Dermis lymphatic vessel endothelial cell (primary cell): ENCODE measurements around the gene SEPTIN5. TPM values are rescaled to one million over a fixed set of nuclear protein-coding genes. Genes with fewer than 3 reads are reported as not detected.

Experiments
- total RNA-seq: library from RNA; depleted of rRNA; stranded (reverse); fragments of >200 nt; gene quantifications from 2 replicates; pipeline ENCODE4 v1.2.1, GENCODE V29; 2014

The SEPTIN5 gene
- total RNA-seq = 28.1 and 36.5 TPM in 2 replicates

DNA sequence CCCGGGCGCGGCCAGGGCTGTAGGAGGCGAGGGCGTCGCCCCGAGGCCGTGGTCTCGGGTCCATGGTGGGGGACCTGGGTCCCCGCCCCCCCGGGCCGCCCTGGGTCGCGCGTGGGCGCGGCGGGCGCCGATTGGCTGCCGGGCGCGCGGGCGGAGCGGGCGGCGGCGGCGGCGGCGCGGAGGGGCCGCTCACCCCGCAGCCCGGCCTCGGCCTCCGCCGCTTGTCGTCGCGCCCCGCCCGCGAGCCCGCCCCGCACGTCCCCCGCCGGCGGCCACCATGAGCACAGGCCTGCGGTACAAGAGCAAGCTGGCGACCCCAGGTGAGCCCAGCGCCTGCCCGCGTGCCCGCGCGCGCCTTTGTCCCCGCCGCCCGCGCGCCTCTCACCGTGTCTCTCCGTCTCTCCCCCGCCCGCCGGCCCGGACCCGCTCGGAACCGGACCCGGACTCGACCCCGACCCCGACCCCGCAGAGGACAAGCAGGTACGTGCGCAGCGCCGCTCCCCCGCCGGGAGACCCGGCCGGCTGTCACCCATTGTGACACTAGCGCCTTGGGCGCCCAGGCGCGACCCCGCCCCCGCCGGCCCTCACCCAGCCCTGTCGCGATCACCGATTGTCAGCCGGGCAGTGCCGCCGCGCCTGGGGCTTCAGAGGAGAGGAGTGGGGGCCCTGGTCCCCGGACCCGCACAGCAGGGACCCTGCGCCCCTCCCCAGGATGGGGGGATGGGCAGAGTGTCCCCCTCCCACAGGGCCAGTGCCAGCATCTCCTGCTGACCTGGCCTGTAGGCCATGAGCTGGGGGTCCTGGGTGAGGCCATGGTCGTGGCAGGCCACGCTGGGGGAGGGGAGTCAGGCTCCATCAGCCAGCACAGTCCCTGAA is at the start of gene SEPTIN5:
Gene SEPTIN5 (plus strand): TSS at position 192 of the 876 bp plus-strand sequence. CDS start 86 bp downstream, at position 278.

GRCh38 chr22:19723232-19723982 is 9.1 kb downstream of the SEPTIN5 start, which contains the start of gene GP1BB:
Gene GP1BB (plus strand): TSS chr22:19723539. CDS start chr22:19723570, 31 bp downstream.

GRCh38 chr22:19760058-19760950 is 46.0 kb downstream of the SEPTIN5 start, which contains the start of gene TBX1:
Gene TBX1 (plus strand): TSS chr22:19760778. CDS start chr22:19760844, 66 bp downstream.

Other genes starting within 250 kb of the SEPTIN5 start
- 93.4 and 97.3 TPM in 2 replicates for gene UFD1, start 235.3 kb upstream of the SEPTIN5 start, total RNA-seq
- 3.1 and 4.0 TPM in 2 replicates for gene CDC45, start 234.6 kb upstream of the SEPTIN5 start, total RNA-seq
- gene CLDN5, start 190.1 kb upstream of the SEPTIN5 start, total RNA-seq = 465 and 759 TPM in 2 replicates
- gene GP1BB, start 9.0 kb downstream of the SEPTIN5 start, total RNA-seq = 1.5 and 3.3 TPM in 2 replicates
- gene TBX1, start 46.3 kb downstream of the SEPTIN5 start, total RNA-seq = 38.6 and 40.5 TPM in 2 replicates
- gene GNB1L, start 140.4 kb downstream of the SEPTIN5 start, total RNA-seq = 2.4 and 2.6 TPM in 2 replicates
- gene RTL10, start 140.4 kb downstream of the SEPTIN5 start, total RNA-seq = 20.0 and 23.4 TPM in 2 replicates
- gene COMT, start 227.3 kb downstream of the SEPTIN5 start, total RNA-seq = 266 and 366 TPM in 2 replicates
- gene TXNRD2, start 227.3 kb downstream of the SEPTIN5 start, total RNA-seq = 42.0 and 53.0 TPM in 2 replicates